Amygdala (tissue), 56 donors: ENCODE results near the gene PBXIP1.

Experiments
- DNase-seq, 56 donors: peaks; one replicate each; lab custom pipeline; 2025; lab: John Stamatoyannopoulos, UW

The PBXIP1 gene

GRCh38 chr1:154974808-154975408, 19.0 kb upstream of the PBXIP1 start:
- DNase-seq = peak in 51 of 56 donors; percentile 73 to 99 (median 91)

GRCh38 chr1:154974102-154974807, 18.4 kb upstream of the PBXIP1 start, which contains the start of gene CKS1B:
Gene CKS1B, plus strand, starts transcription at chr1:154974681. Its CDS starts 65 bp downstream, at chr1:154974746.
- DNase-seq = peak; percentile 90 to 100 (median 98)

- peak in 52 of 56 donors; percentile 36 to 85 (median 70) for DNase-seq
These were observed 17.6 kb upstream of the PBXIP1 start for GRCh38 chr1:154973344-154974101.

- DNase-seq = peak in 18 of 56 donors; percentile 12 to 46 (median 20)
These were observed 16.8 kb upstream of the PBXIP1 start for GRCh38 chr1:154972517-154973343.

GRCh38 chr1:154972213-154972516, 16.3 kb upstream of the PBXIP1 start:
- DNase-seq = no peak

GRCh38 chr1:154971341-154971998, 15.6 kb upstream of the PBXIP1 start:
- DNase-seq = no peak

GRCh38 chr1:154970631-154971340, 14.9 kb upstream of the PBXIP1 start, which contains the start of gene SHC1:
Gene SHC1, minus strand, starts transcription at chr1:154970747. Its CDS starts 221 bp downstream, at chr1:154970526.
- peak in 54 of 56 donors; percentile 18 to 91 (median 79) for DNase-seq

GRCh38 chr1:154969860-154970452, 14.1 kb upstream of the PBXIP1 start:
- peak in 9 of 56 donors; percentile 6 to 53 (median 26) for DNase-seq

GRCh38 chr1:154969246-154969645, 13.3 kb upstream of the PBXIP1 start:
- no peak for DNase-seq

- no peak for DNase-seq
These were observed 12.8 kb upstream of the PBXIP1 start for GRCh38 chr1:154968731-154969130.

- no peak for DNase-seq
These were observed 11.5 kb upstream of the PBXIP1 start for GRCh38 chr1:154967331-154967950.

GRCh38 chr1:154966111-154966510, 10.2 kb upstream of the PBXIP1 start:
- no peak for DNase-seq

- DNase-seq = no peak
These were observed 8.5 kb upstream of the PBXIP1 start for GRCh38 chr1:154964359-154964758.

GRCh38 chr1:154963643-154964042, 7.7 kb upstream of the PBXIP1 start:
- no peak for DNase-seq

- no peak for DNase-seq
These were observed 7.0 kb upstream of the PBXIP1 start for GRCh38 chr1:154962795-154963330.

- DNase-seq = peak in 3 of 56 donors; percentile 20 to 54 (median 30)
These were observed 6.4 kb upstream of the PBXIP1 start for GRCh38 chr1:154962156-154962749.
